Naive B cell (primary cell): ENCODE results near the gene NAA30. TPM values are rescaled to one million over a fixed set of nuclear protein-coding genes. Genes with fewer than 3 reads are reported as not detected.

Experiments
- ATAC-seq, 2 donors: fragments of 150-1000 bp; cut with Tn5 transposase; 2 replicates each; pipeline ENCODE4 v1.10.0; 2021; ENCODE audit warnings: low read depth in 2 of 2, mild to moderate bottlenecking in 2 of 2, moderate library complexity in 2 of 2
- DNase-seq: peaks from one replicate; pipeline ENCODE4 v3.0.0; 2022
- H3K27ac Mint-ChIP-seq, 6 donors: one replicate each; pipeline ENCODE4 v1.8.0; 2020 to 2022; ENCODE audit warnings: mild to moderate bottlenecking in 6 of 6, mixed read lengths in 6 of 6, moderate library complexity in 5 of 6, inconsistent platforms in 2 of 6
- H3K27me3 Mint-ChIP-seq, 3 donors: one replicate each; pipeline ENCODE4 v1.8.0; 2021 to 2022; ENCODE audit warnings: mixed read lengths in 3 of 3, mild to moderate bottlenecking in 1 of 3
- H3K36me3 Mint-ChIP-seq, 2 donors: one replicate each; pipeline ENCODE4 v1.8.0; 2020 to 2022; ENCODE audit warnings: mixed read lengths in 2 of 2, inconsistent platforms in 1 of 2, mild to moderate bottlenecking in 1 of 2
- H3K4me1 Mint-ChIP-seq, 3 donors: one replicate each; pipeline ENCODE4 v1.8.0; 2020 to 2022; ENCODE audit warnings: mixed read lengths in 3 of 3, inconsistent platforms in 1 of 3, mild to moderate bottlenecking in 1 of 3, moderate library complexity in 1 of 3
- H3K4me3 Mint-ChIP-seq, 8 donors: one replicate each; pipeline ENCODE4 v1.8.0; 2020 to 2022; ENCODE audit warnings: mild to moderate bottlenecking in 8 of 8, mixed read lengths in 8 of 8, moderate library complexity in 8 of 8, inconsistent platforms in 2 of 8
- H3K9me3 Mint-ChIP-seq, 7 donors: one replicate each; pipeline ENCODE4 v1.8.0; 2020 to 2022; ENCODE audit warnings: mixed read lengths in 7 of 7, mild to moderate bottlenecking in 5 of 7, inconsistent platforms in 2 of 7, moderate library complexity in 1 of 7
- polyA plus RNA-seq, 6 donors: library from polyadenylated mRNA; unstranded; fragments of 300-500 nt; fragmentation: Illumina TruSeq; gene quantifications; one replicate each; pipeline ENCODE4 v1.2.3, GENCODE V29; 2021; ENCODE audit warnings: low read depth in 6 of 6

Gene NAA30
- polyA plus RNA-seq, 6 donors from 2014 or later = 6.4 to 11.0 (median 8.7) TPM

DNA sequence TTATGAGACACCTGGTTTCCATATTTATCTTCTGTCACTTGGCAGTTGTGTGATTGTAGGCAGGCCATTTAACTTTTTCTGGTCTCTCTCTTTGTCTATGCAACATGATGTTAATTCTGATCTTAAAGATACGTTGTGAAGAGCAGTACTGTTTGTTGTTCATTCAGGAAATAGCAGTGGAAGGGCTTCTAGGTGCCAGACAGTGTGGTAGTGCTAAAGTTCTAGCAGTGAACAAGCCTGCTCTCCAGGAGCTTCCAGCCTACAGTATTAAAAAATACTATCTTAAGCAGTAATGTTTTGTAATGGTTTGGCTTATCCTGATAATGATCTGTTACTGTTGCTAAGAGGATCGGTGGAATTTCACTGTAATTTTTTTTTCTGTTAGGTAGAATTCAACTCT is 15.2 kb downstream of the NAA30 start:
- ATAC-seq (no peak), DNase-seq (no peak)
- H3K4me3 Mint-ChIP-seq = no peak overlapping the region
- H3K4me1 Mint-ChIP-seq = peaks cover 16 to 28% (median 18%) of the 10 kb centered on the region in 3 donors
- H3K27me3 Mint-ChIP-seq = no peaks in the 10 kb centered on the region
- H3K36me3 Mint-ChIP-seq = peaks cover 18 to 20% of the 10 kb centered on the region in 2 donors
- no peaks in the 10 kb centered on the region for H3K9me3 Mint-ChIP-seq
- H3K27ac Mint-ChIP-seq = peak overlapping the region in 1 of 6 donors; percentile 27

DNA sequence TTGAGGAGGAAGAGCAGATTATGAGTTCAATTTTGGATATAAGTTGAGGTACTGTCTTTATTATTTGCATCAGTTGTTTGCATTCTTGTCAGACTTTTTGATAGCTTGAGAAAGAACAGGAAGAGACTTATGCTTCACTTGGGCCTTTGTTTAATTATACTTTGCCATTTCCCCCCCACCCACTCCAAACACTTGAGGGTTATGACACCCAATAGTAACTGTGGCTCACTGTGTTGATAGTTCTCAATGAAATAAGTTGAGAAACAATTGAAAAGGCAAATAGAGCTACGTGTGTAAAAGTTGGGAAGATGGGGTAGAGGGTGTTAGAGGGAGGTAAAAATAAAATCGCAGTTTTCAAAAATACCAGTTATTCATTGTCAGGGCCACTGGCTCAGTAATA is 17.7 kb downstream of the NAA30 start:
- peaks cover 18 to 24% of the 10 kb centered on the region in 2 donors for H3K36me3 Mint-ChIP-seq
- no peak for DNase-seq
- H3K4me3 Mint-ChIP-seq = no peak overlapping the region
- peaks cover 6 to 18% (median 12%) of the 10 kb centered on the region in 3 donors for H3K4me1 Mint-ChIP-seq
- H3K27ac Mint-ChIP-seq = peak overlapping the region in 2 of 6 donors; percentile 4 to 10
- H3K27me3 Mint-ChIP-seq = no peaks in the 10 kb centered on the region
- ATAC-seq = no peak
- no peaks in the 10 kb centered on the region for H3K9me3 Mint-ChIP-seq

- Mint-ChIP-seq H3K27ac (no peak overlapping the region), H3K27me3 (no peaks in the 10 kb centered on the region), H3K36me3 (peaks cover 18 to 24% of the 10 kb centered on the region in 2 donors), H3K9me3 (no peaks in the 10 kb centered on the region), H3K4me3 (no peak overlapping the region), H3K4me1 (peaks cover 6 to 18% (median 12%) of the 10 kb centered on the region in 3 donors)
- DNase-seq (no peak), ATAC-seq (no peak)
These were observed 18.2 kb downstream of the NAA30 start for GRCh38 chr14:57408634-57409033.

DNA sequence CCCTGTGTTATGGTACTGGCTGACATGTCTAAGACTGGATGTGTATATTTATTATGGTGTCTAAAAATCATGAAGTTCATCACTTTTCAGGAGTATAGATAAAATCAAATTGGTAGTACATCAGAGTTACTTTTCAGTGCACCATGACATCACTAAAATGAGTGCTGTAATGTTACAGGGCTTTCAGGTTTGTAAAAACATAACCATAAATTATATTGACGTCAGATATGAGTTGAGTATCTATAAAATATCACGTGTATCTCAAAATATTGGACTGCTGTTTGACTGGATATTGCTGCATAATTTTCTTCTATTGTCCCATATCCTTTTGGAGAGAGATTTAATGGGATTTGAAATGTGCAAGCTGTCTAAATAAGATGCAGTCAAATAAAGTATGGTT is 22.0 kb downstream of the NAA30 start:
- Mint-ChIP-seq H3K4me3 (no peak overlapping the region), H3K4me1 (peaks cover 3 to 7% (median 6%) of the 10 kb centered on the region in 3 donors), H3K27ac (no peak overlapping the region), H3K36me3 (peaks cover 6 to 18% of the 10 kb centered on the region in 2 donors), H3K9me3 (no peaks in the 10 kb centered on the region), H3K27me3 (no peaks in the 10 kb centered on the region)
- DNase-seq (no peak), ATAC-seq (no peak)

GRCh38 chr14:57413849-57414248 is 23.5 kb downstream of the NAA30 start:
- H3K27me3 Mint-ChIP-seq = no peaks in the 10 kb centered on the region
- H3K4me3 Mint-ChIP-seq = no peak overlapping the region
- ATAC-seq (no peak), DNase-seq (no peak)
- H3K9me3 Mint-ChIP-seq = no peaks in the 10 kb centered on the region
- no peak overlapping the region for H3K27ac Mint-ChIP-seq
- H3K4me1 Mint-ChIP-seq = peaks cover 0 to 2% (median 0%) of the 10 kb centered on the region in 3 donors
- H3K36me3 Mint-ChIP-seq = peaks cover 0 to 11% of the 10 kb centered on the region in 2 donors

DNA sequence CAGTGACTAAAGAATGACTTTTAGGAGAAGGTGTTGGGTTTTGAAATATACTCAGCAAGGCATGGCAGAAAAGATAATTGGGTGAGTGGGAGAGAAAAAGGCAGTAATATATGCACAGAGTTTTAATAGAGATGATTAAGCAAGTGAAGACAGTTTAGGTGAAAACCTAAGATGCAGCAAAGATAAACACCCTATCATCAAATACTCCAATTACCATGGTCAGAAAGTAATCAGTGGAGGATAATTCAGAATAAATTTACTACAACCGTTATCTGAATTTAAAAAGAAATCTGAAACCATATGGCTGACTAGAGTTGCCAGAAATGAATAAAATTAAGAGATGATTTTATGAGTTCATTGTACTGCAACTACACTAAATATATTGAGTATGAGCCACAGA is 26.8 kb downstream of the NAA30 start:
- Mint-ChIP-seq H3K36me3 (no peaks in the 10 kb centered on the region), H3K27ac (peak overlapping the region in 2 of 6 donors; percentile 17 to 39), H3K9me3 (no peaks in the 10 kb centered on the region), H3K4me3 (no peak overlapping the region), H3K27me3 (no peaks in the 10 kb centered on the region), H3K4me1 (peaks cover 0 to 2% (median 0%) of the 10 kb centered on the region in 3 donors)
- ATAC-seq = no peak
- DNase-seq = no peak

DNA sequence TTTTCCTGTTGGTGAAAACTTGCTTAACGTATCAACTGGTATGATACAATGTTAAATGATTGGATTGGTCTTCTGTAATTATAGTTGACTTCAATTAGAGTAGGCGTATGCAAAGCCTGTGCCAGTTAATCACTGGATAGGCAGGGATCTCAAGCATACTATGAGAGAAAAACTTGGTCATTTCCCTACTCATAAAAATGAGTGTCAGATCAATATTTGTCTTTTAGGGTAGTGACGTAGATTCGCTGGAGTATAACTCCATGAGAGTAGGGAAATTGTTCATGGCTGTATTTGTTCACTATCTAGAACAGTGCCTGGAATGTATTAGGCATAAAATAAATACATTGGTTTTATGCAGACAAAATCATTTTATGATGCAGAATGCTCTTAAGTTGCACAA is 28.6 kb downstream of the NAA30 start:
- H3K27ac Mint-ChIP-seq = no peak overlapping the region
- no peaks in the 10 kb centered on the region for H3K9me3 Mint-ChIP-seq
- H3K4me3 Mint-ChIP-seq = no peak overlapping the region
- DNase-seq (no peak), ATAC-seq (no peak)
- H3K36me3 Mint-ChIP-seq = no peaks in the 10 kb centered on the region
- no peaks in the 10 kb centered on the region for H3K4me1 Mint-ChIP-seq
- peaks cover 0 to 4% (median 0%) of the 10 kb centered on the region in 3 donors for H3K27me3 Mint-ChIP-seq

DNA sequence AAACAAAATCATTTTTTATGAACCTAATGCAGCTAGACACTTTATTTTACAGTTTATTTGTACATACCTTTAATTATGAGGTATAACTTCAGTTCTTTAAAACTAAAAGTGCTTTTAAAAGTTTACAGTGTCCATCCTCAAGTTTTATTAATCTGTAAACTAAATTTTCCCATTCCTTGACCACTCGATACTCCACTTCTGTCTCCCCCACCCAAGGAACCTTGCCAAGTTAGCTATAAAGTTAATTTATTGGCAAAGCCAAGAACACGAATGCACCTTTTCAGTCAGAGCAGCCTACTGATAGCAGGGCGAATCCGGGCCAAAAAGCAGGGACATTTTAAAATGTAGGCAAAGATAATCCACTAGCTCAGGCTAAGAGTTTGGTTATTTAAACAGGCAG is 29.6 kb downstream of the NAA30 start:
- Mint-ChIP-seq H3K9me3 (no peaks in the 10 kb centered on the region), H3K4me1 (no peaks in the 10 kb centered on the region), H3K36me3 (no peaks in the 10 kb centered on the region), H3K27ac (no peak overlapping the region), H3K4me3 (no peak overlapping the region), H3K27me3 (peaks cover 0 to 4% (median 0%) of the 10 kb centered on the region in 3 donors)
- ATAC-seq (no peak), DNase-seq (no peak)

GRCh38 chr14:57420986-57421385 is 30.6 kb downstream of the NAA30 start:
- Mint-ChIP-seq H3K36me3 (peaks cover 0 to 4% of the 10 kb centered on the region in 2 donors), H3K9me3 (no peaks in the 10 kb centered on the region), H3K4me3 (no peak overlapping the region), H3K27me3 (peaks cover 0 to 4% (median 0%) of the 10 kb centered on the region in 3 donors), H3K4me1 (no peaks in the 10 kb centered on the region), H3K27ac (no peak overlapping the region)
- DNase-seq = no peak
- ATAC-seq = no peak

DNA sequence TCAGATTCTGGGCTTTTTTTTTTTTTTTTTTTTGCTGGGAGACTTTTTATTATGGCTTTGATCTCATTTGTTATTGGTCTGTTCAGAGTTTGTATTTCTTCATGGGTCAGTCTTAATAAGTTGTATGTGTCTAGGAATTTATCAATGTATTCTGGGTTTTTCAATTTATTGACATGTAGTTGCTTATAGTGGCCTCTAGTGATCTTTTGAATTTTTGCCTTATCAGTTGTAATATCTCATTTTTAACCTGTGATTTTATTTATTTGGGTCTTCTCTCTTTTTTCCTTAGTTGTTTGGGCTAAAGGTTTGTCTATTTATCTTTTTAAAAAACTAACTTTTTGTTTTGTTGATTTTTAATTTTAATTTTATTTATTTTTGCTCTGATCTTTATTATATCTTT is 45.5 kb downstream of the NAA30 start:
- ATAC-seq = no peak
- Mint-ChIP-seq H3K27me3 (peaks cover 0 to 21% (median 18%) of the 10 kb centered on the region in 3 donors), H3K4me3 (no peak overlapping the region), H3K36me3 (peaks cover 0 to 6% of the 10 kb centered on the region in 2 donors), H3K9me3 (peaks cover 2 to 21% (median 4%) of the 10 kb centered on the region in 7 donors), H3K4me1 (no peaks in the 10 kb centered on the region), H3K27ac (no peak overlapping the region)
- DNase-seq = no peak

- Mint-ChIP-seq H3K27me3 (peaks cover 6 to 9% (median 8%) of the 10 kb centered on the region in 3 donors), H3K27ac (no peak overlapping the region), H3K9me3 (peaks cover 0 to 6% (median 0%) of the 10 kb centered on the region in 7 donors), H3K36me3 (no peaks in the 10 kb centered on the region), H3K4me1 (peaks cover 8 to 14% (median 8%) of the 10 kb centered on the region in 3 donors), H3K4me3 (no peak overlapping the region)
- ATAC-seq (no peak), DNase-seq (no peak)
These were observed 71.5 kb downstream of the NAA30 start for GRCh38 chr14:57461777-57462320.

- no peaks in the 10 kb centered on the region for H3K36me3 Mint-ChIP-seq
- H3K27me3 Mint-ChIP-seq = peaks cover 6 to 8% (median 6%) of the 10 kb centered on the region in 3 donors
- DNase-seq = no peak
- no peak overlapping the region for H3K27ac Mint-ChIP-seq
- ATAC-seq = no peak
- no peak overlapping the region for H3K4me3 Mint-ChIP-seq
- peaks cover 0 to 3% (median 0%) of the 10 kb centered on the region in 7 donors for H3K9me3 Mint-ChIP-seq
- H3K4me1 Mint-ChIP-seq = peaks cover 8 to 14% (median 8%) of the 10 kb centered on the region in 3 donors
These were observed 72.2 kb downstream of the NAA30 start for GRCh38 chr14:57462551-57462950.

DNA sequence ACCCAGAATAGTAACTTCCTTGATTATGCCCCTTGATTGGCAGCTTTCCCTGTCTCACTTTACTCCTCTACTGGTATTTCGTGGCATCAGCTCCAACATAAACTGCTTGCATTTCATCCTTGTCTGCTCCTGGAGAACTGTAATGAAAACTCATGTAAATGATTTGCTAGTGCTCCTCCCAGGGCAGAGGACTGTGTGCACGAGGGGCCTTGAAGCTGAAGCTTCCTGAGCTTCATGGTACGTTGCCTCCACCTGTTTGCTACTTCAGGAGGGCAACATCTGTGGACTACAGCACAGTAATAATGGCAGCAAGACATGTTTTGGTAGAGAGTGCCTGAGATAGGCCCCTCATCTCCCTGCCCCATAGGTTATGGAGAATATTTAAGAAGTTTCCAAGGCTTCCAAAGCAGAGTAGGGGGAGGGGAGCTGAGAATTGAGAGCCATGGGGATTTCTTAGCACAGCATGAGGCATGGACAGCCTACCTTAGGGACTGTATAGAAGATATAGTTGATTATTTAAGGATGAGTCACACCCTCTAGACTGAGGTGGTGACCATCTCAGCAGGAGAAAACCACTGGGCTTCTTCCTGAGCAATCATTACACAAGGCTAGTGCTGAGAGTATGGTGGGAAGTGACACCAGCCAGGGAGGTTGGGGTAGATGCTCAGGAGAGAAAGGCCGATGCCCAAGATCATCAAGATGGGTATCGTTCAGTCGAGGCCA is 73.8 kb downstream of the NAA30 start:
- peaks cover 6 to 8% (median 6%) of the 10 kb centered on the region in 3 donors for H3K27me3 Mint-ChIP-seq
- DNase-seq (no peak), ATAC-seq (peak; percentile 27 to 37)
- peak overlapping the region in 2 of 6 donors; percentile 70 to 71 for H3K27ac Mint-ChIP-seq
- peaks cover 0 to 3% (median 0%) of the 10 kb centered on the region in 7 donors for H3K9me3 Mint-ChIP-seq
- H3K36me3 Mint-ChIP-seq = no peaks in the 10 kb centered on the region
- H3K4me1 Mint-ChIP-seq = peaks cover 8 to 14% (median 8%) of the 10 kb centered on the region in 3 donors
- peak overlapping the region in 2 of 8 donors; percentile 23 to 74 for H3K4me3 Mint-ChIP-seq
